ENCODE measurements around the gene GALK2. TPM values are rescaled to one million over a fixed set of nuclear protein-coding genes. Genes with fewer than 3 reads are reported as not detected.
"Not testable (repeated sequence)": the region's sequence is repeated elsewhere in the genome, so short reads cannot be mapped to it uniquely, and the experiment has no call there.

Gene GALK2
- total and polyA plus RNA-seq, 3 donors from 2014 or later = 21.8 to 29.9 (median 25.6) TPM

GRCh38 chr15:49255966-49256759 is 86.1 kb downstream of the GALK2 start:
- no peaks in the 10 kb centered on the region for H3K9me3 ChIP-seq
- no peak overlapping the region for H3K27ac ChIP-seq
- WGBS, 2 donors = 76 to 80% methylated on average over 6 of the region's 6 CpGs
- no peaks in the 10 kb centered on the region for H3K4me1 ChIP-seq
- no peak for DNase-seq
- H3K27me3 ChIP-seq = no peaks in the 10 kb centered on the region
- H3K4me3 ChIP-seq = no peak overlapping the region
- no peak for TF ChIP-seq CTCF (IDR thresholded peaks at IDR 0.05)
- TF ChIP-seq POLR2A (IDR thresholded peaks at IDR 0.05) = no peak
- intact Hi-C loops (cut with DNase I; ENCODE audit: low total_unique reads) = no loop called here
- H3K36me3 ChIP-seq (ENCODE audit: low read depth, missing control alignments) = no peaks in the 10 kb centered on the region

GRCh38 chr15:49265117-49265516 is 95.1 kb downstream of the GALK2 start:
- 95% methylated on average over 6 to 12 of the region's 12 CpGs for WGBS, 2 donors

GRCh38 chr15:49265911-49266310 is 95.9 kb downstream of the GALK2 start:
- Histone ChIP-seq H3K9me3 (no peaks in the 10 kb centered on the region), H3K27me3 (no peaks in the 10 kb centered on the region), H3K4me1 (no peaks in the 10 kb centered on the region), H3K36me3 (ENCODE audit: low read depth, missing control alignments) (no peaks in the 10 kb centered on the region), H3K27ac (no peak overlapping the region), H3K4me3 (no peak overlapping the region)
- TF ChIP-seq CTCF (IDR thresholded peaks at IDR 0.05) (no peak), POLR2A (IDR thresholded peaks at IDR 0.05) (no peak)
- 92 to 100% methylated on average over 3 of the region's 3 CpGs for whole genome bisulfite sequencing, 2 donors
- intact Hi-C loops (cut with DNase I; ENCODE audit: low total_unique reads) = no loop called here
- DNase-seq = no peak

More at GRCh38 chr15:49265117-49265516, 95.1 kb downstream of the GALK2 start:
- H3K9me3 ChIP-seq; H3K27me3 ChIP-seq; H3K27ac ChIP-seq; intact Hi-C loops (cut with DNase I; ENCODE audit: low total_unique reads); H3K4me3 ChIP-seq; DNase-seq; H3K36me3 ChIP-seq (ENCODE audit: low read depth, missing control alignments); H3K4me1 ChIP-seq: not testable (repeated sequence)

GRCh38 chr15:49270541-49271421 is 100.7 kb downstream of the GALK2 start:
- intact Hi-C loops (cut with DNase I; ENCODE audit: low total_unique reads) = no loop called here
- Histone ChIP-seq H3K27me3 (no peaks in the 10 kb centered on the region), H3K4me1 (peaks cover 4% of the 10 kb centered on the region), H3K36me3 (ENCODE audit: low read depth, missing control alignments) (no peaks in the 10 kb centered on the region), H3K9me3 (no peaks in the 10 kb centered on the region), H3K27ac (peak overlapping the region in 1 of 2 donors; percentile 15), H3K4me3 (no peak overlapping the region)
- DNase-seq = peak; percentile 42
- WGBS, 2 donors = 59 to 64% methylated on average over 8 of the region's 8 CpGs
- TF ChIP-seq POLR2A (IDR thresholded peaks at IDR 0.05) = no peak
- TF ChIP-seq CTCF (IDR thresholded peaks at IDR 0.05) = no peak

GRCh38 chr15:49273734-49274318 is 103.8 kb downstream of the GALK2 start:
- WGBS, 2 donors = 76 to 82% methylated on average over 2 of the region's 2 CpGs
- DNase-seq = no peak
- intact Hi-C loops (cut with DNase I; ENCODE audit: low total_unique reads) = no loop called here

More at GRCh38 chr15:49273734-49274318, 103.8 kb downstream of the GALK2 start:
- Histone ChIP-seq H3K27me3 (no peaks in the 10 kb centered on the region), H3K27ac (no peak overlapping the region), H3K36me3 (ENCODE audit: low read depth, missing control alignments) (no peaks in the 10 kb centered on the region), H3K4me1 (peaks cover 4% of the 10 kb centered on the region), H3K4me3 (no peak overlapping the region), H3K9me3 (no peaks in the 10 kb centered on the region)
- TF ChIP-seq POLR2A (IDR thresholded peaks at IDR 0.05) (no peak), CTCF (IDR thresholded peaks at IDR 0.05) (no peak)
